Peyer's patch (tissue), 4 donors: ENCODE data around the gene CREBL2. TPM values are rescaled to one million over a fixed set of nuclear protein-coding genes. Genes with fewer than 3 reads are reported as not detected.

Experiments
- DNase-seq, 3 donors: peaks; one replicate each; pipeline ENCODE4 v3.0.0-alpha.2; 2017 to 2019
- H3K27ac ChIP-seq, 4 donors: fragments of 200-600 bp; sonication (generic); one replicate each; pipeline ENCODE4 v1.5.1; 2016 to 2019
- H3K27me3 ChIP-seq, 2 donors: fragments of 200-600 bp; sonication (generic); one replicate each; pipeline ENCODE4 v1.5.1; 2019
- H3K36me3 ChIP-seq, 3 donors: fragments of 200-600 bp; sonication (generic); one replicate each; pipeline ENCODE4 v1.5.1; 2016 to 2019
- H3K4me1 ChIP-seq, 4 donors: fragments of 200-600 bp; sonication (generic); one replicate each; pipeline ENCODE4 v1.5.1; 2016 to 2019
- H3K4me3 ChIP-seq, 4 donors: fragments of 200-600 bp; sonication (generic); 1 replicate in 3 of 4; 2 replicates in 1 of 4; pipeline ENCODE4 v1.5.1; 2016 to 2019; ENCODE audit warnings: mild to moderate bottlenecking in 1 of 4
- H3K9me3 ChIP-seq, 4 donors: fragments of 200-600 bp; sonication (generic); one replicate each; pipeline ENCODE4 v1.5.1; 2016 to 2019; ENCODE audit warnings: mild to moderate bottlenecking in 1 of 4
- CTCF ChIP-seq, 6 experiments: fragments of 450-650 bp in 4 of 6; fragments of 200-600 bp in 2 of 6; sonication (generic) in 1 of 6; IDR thresholded peaks; one replicate each; pipeline ENCODE4 v1.5.1; 2017 to 2019; ENCODE audit warnings: antibody characterized with exemption in 6 of 6, mild to moderate bottlenecking in 3 of 6, moderate library complexity in 1 of 6
- POLR2A ChIP-seq, 2 donors: fragments of 450-650 bp; IDR thresholded peaks; one replicate each; pipeline ENCODE4 v1.5.1; 2017; ENCODE audit warnings: antibody characterized with exemption in 2 of 2, mild to moderate bottlenecking in 2 of 2, moderate library complexity in 2 of 2
- total RNA-seq, 4 donors: library from RNA; depleted of rRNA; stranded (reverse); fragments of >200 nt; gene quantifications; one replicate each; pipeline ENCODE4 v1.1.0, GENCODE V29; 2016

The CREBL2 gene
- total RNA-seq, 4 donors from 2014 or later = 23.1 to 33.0 (median 27.6) TPM

- no peak for DNase-seq
- H3K36me3 ChIP-seq = no peaks in the 10 kb centered on the region
- no peak overlapping the region for H3K4me3 ChIP-seq
- no peaks in the 10 kb centered on the region for H3K27me3 ChIP-seq
- TF ChIP-seq POLR2A (IDR thresholded peaks at IDR 0.05) (no peak), CTCF (IDR thresholded peaks at IDR 0.05) (no peak)
- no peak overlapping the region for H3K27ac ChIP-seq
- H3K9me3 ChIP-seq = no peaks in the 10 kb centered on the region
- H3K4me1 ChIP-seq = no peaks in the 10 kb centered on the region
Measured at GRCh38 chr12:12661086-12661856, 49.6 kb downstream of the CREBL2 start.

DNA sequence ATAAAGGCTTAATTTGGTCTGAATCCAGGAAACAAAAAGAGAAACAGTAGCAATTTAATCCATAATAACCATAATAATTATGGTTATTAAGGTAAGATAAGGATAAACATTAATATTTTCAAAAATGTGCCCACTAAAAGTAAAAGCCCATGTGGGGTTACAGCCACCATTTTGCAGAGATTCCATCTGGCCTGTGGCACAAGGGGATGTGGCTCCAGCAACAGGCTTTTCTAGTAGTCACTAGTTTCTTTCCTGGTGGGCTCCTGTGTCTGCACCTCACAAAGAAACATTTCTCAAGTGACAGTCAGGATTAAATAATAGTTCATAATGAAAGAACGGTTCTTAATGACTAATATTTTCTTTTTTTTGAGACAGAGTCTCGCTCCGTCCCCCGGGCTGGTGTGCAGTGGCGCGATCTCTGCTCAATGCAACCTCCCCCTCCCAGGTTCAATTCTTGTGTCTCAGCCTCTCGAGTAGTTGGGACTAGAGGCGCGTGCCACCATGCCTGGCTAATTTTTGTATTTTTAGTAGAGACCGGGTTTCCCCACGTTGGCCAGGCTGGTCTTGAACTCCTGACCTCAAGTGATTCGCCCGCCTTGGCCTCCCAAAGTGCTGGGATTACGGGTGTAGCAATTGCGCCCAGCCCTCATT lies 52.1 kb downstream of the CREBL2 start:
- no peak overlapping the region for H3K27ac ChIP-seq
- H3K4me1 ChIP-seq = no peaks in the 10 kb centered on the region
- no peak overlapping the region for H3K4me3 ChIP-seq
- no peak for DNase-seq
- no peaks in the 10 kb centered on the region for H3K9me3 ChIP-seq
- H3K27me3 ChIP-seq = no peaks in the 10 kb centered on the region
- TF ChIP-seq POLR2A (IDR thresholded peaks at IDR 0.05) (no peak), CTCF (IDR thresholded peaks at IDR 0.05) (no peak)
- no peaks in the 10 kb centered on the region for H3K36me3 ChIP-seq

DNA sequence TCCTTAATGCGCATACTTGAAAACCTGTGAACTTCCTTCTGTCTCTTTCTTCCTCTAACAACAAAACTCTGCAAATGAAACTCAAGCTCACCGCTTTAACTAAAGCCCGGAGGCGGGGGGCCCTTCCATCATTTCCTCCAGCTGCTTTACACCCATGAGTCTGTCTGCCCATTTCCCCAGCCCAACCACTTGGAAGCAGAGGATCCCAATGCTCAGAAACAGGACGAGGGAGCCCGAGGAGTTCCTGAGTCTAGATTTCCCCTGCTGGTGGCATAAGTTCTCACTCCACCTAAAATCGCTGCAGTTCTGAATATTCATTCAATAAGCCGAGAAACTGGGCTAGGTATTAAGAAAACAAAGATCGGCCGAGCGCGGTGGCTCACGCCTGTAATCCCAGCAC lies 53.5 kb downstream of the CREBL2 start:
- TF ChIP-seq POLR2A (IDR thresholded peaks at IDR 0.05) = no peak
- no peak for TF ChIP-seq CTCF (IDR thresholded peaks at IDR 0.05)
- no peak overlapping the region for H3K4me3 ChIP-seq
- DNase-seq = no peak

GRCh38 chr12:12668005-12668404 lies 56.3 kb downstream of the CREBL2 start:
- Histone ChIP-seq H3K27me3 (no peaks in the 10 kb centered on the region), H3K9me3 (no peaks in the 10 kb centered on the region), H3K4me3 (no peak overlapping the region), H3K36me3 (no peaks in the 10 kb centered on the region), H3K4me1 (no peaks in the 10 kb centered on the region), H3K27ac (no peak overlapping the region)
- TF ChIP-seq CTCF (IDR thresholded peaks at IDR 0.05) = no peak
- TF ChIP-seq POLR2A (IDR thresholded peaks at IDR 0.05) = no peak
- no peak for DNase-seq

More for the DNA sequence above, 53.5 kb downstream of the CREBL2 start:
- Histone ChIP-seq H3K9me3 (no peaks in the 10 kb centered on the region), H3K27ac (no peak overlapping the region), H3K4me1 (no peaks in the 10 kb centered on the region), H3K27me3 (no peaks in the 10 kb centered on the region), H3K36me3 (no peaks in the 10 kb centered on the region)

DNA sequence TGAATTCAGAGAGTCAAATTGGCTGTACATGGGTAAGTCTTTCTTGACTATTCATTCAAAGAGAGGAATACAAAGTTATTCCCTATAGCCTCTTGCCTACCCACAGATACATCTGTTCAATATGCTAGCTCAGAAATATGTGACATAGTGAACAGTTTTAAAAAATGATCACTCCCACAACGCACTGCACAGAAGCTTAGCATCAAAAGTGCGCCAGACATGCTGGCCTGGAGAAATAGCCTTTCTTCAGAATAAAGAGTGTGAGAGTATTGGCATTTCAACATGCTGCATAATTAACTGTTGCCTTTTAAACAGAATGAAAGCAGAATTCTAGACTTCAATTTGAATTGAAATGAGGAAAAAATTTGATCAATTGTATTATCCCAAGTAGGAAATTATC lies 57.3 kb downstream of the CREBL2 start:
- Histone ChIP-seq H3K36me3 (no peaks in the 10 kb centered on the region), H3K27ac (no peak overlapping the region), H3K27me3 (no peaks in the 10 kb centered on the region), H3K4me1 (no peaks in the 10 kb centered on the region), H3K4me3 (no peak overlapping the region), H3K9me3 (no peaks in the 10 kb centered on the region)
- no peak for DNase-seq
- no peak for TF ChIP-seq CTCF (IDR thresholded peaks at IDR 0.05)
- TF ChIP-seq POLR2A (IDR thresholded peaks at IDR 0.05) = no peak
